GM12892 (cell line): ENCODE measurements around the gene SNRPB2.

Experiments
- POLR2A ChIP-seq: IDR thresholded peaks from 2 replicates; pipeline ENCODE4 v1.6.1; 2011; ENCODE audit warnings: low read depth, low read length, control low read depth
- POLR2AphosphoS5 ChIP-seq: IDR thresholded peaks from 2 replicates; pipeline ENCODE4 v1.6.1; 2011; ENCODE audit warnings: low read depth, low read length, control low read depth
- TAF1 ChIP-seq: IDR thresholded peaks from 2 replicates; pipeline ENCODE4 v1.6.1; 2011; ENCODE audit warnings: low read depth, mild to moderate bottlenecking, control low read depth, low read length, borderline replicate concordance

GRCh38 chr20:16710781-16711180 is 19.0 kb upstream of the SNRPB2 start:
- TF ChIP-seq TAF1 (no peak), POLR2A (no peak), POLR2AphosphoS5 (no peak)
